GM23338 (cell line): ENCODE results near the gene LAMC2. TPM values are rescaled to one million over a fixed set of nuclear protein-coding genes. Genes with fewer than 3 reads are reported as not detected.

ENCODE experiments used
- ATAC-seq: fragments of 200-7000 bp; cut with Tn5 transposase; 3 replicates; pipeline ENCODE4 v1.9.1; 2020
- DNase-seq: peaks from one replicate; pipeline ENCODE4 v3.0.0-alpha.2; 2015; ENCODE audit warnings: low spot score
- H2AFZ ChIP-seq: fragments of 200-600 bp; sonication (generic); 2 replicates; pipeline ENCODE4 v1.8.0; 2016; ENCODE audit warnings: antibody characterized with exemption, mild to moderate bottlenecking, moderate library complexity
- H3F3A ChIP-seq: fragments of 200-600 bp; sonication (generic); replicated peaks from 2 replicates; pipeline ENCODE4 v1.8.0; 2017; ENCODE audit warnings: antibody characterized with exemption, mixed run types, low read depth
- H3K27ac ChIP-seq: fragments of 200-600 bp; sonication (generic); 2 replicates; pipeline ENCODE4 v1.6.1; 2016; ENCODE audit warnings: low read depth
- H3K27me3 ChIP-seq: fragments of 200-600 bp; sonication (generic); 2 replicates; pipeline ENCODE4 v1.8.0; 2016; ENCODE audit warnings: mild to moderate bottlenecking, mixed run types, moderate library complexity; ENCODE audit not compliant: insufficient read depth
- H3K36me3 ChIP-seq: fragments of 200-600 bp; sonication (generic); 2 replicates; pipeline ENCODE4 v1.8.0; 2016; ENCODE audit warnings: mild to moderate bottlenecking; ENCODE audit not compliant: insufficient read depth
- H3K4me1 ChIP-seq: fragments of 200-600 bp; sonication (generic); 2 replicates; pipeline ENCODE4 v1.8.0; 2016; ENCODE audit warnings: mild to moderate bottlenecking, moderate library complexity; ENCODE audit not compliant: insufficient read depth
- H3K4me2 ChIP-seq: fragments of 200-600 bp; sonication (generic); 2 replicates; pipeline ENCODE4 v1.7.1; 2017; ENCODE audit warnings: mixed run types
- H3K4me3 ChIP-seq: fragments of 200-600 bp; sonication (generic); 2 replicates; pipeline ENCODE4 v1.6.1; 2016; ENCODE audit warnings: mixed run types
- H3K79me2 ChIP-seq: fragments of 200-600 bp; sonication (generic); replicated peaks from 2 replicates; pipeline ENCODE4 v1.8.0; 2017; ENCODE audit warnings: mild to moderate bottlenecking; ENCODE audit not compliant: insufficient read depth
- H3K9me2 ChIP-seq: fragments of 200-600 bp; sonication (generic); 2 replicates; pipeline ENCODE4 v1.8.0; 2017; ENCODE audit not compliant: insufficient read depth
- H4K20me1 ChIP-seq: fragments of 200-600 bp; sonication (generic); replicated peaks from 2 replicates; pipeline ENCODE4 v1.8.0; 2017; ENCODE audit warnings: mild to moderate bottlenecking; ENCODE audit not compliant: insufficient read depth
- H3K27ac Mint-ChIP-seq: 2 replicates; pipeline ENCODE4 v1.8.0; 2020; ENCODE audit warnings: inconsistent platforms, mild to moderate bottlenecking, moderate library complexity, mixed read lengths
- H3K27me3 Mint-ChIP-seq: 3 replicates; pipeline ENCODE4 v1.8.0; 2022; ENCODE audit warnings: low read depth, mild to moderate bottlenecking, moderate library complexity, mixed read lengths, inconsistent platforms; ENCODE audit not compliant: insufficient read depth, poor library complexity
- H3K36me3 Mint-ChIP-seq: 3 replicates; pipeline ENCODE4 v1.8.0; 2021; ENCODE audit warnings: low read depth, mild to moderate bottlenecking, inconsistent platforms, moderate library complexity, mixed read lengths
- H3K4me1 Mint-ChIP-seq: 3 replicates; pipeline ENCODE4 v1.8.0; 2020; ENCODE audit warnings: mild to moderate bottlenecking, inconsistent platforms, mixed read lengths
- H3K4me3 Mint-ChIP-seq: 3 replicates; pipeline ENCODE4 v1.8.0; 2021; ENCODE audit warnings: moderate library complexity, mild to moderate bottlenecking, inconsistent platforms, mixed read lengths
- H3K9me3 Mint-ChIP-seq: 3 replicates; pipeline ENCODE4 v1.8.0; 2020; ENCODE audit warnings: moderate library complexity, mild to moderate bottlenecking, inconsistent platforms, mixed read lengths
- CREB1 ChIP-seq: fragments of 250-450 bp; sonication (Bioruptor Pico); IDR thresholded peaks from 2 replicates; pipeline ENCODE4 v1.5.0; 2020; ENCODE audit warnings: low read depth, mild to moderate bottlenecking, moderate library complexity
- JUNB ChIP-seq: IDR thresholded peaks from one replicate; pipeline ENCODE4 v1.6.1; 2016; ENCODE audit warnings: antibody characterized with exemption; ENCODE audit not compliant: unreplicated experiment
- POLR2AphosphoS5 ChIP-seq: IDR thresholded peaks from 2 replicates; pipeline ENCODE4 v1.6.1; 2016; ENCODE audit warnings: antibody characterized with exemption, low read depth
- REST ChIP-seq: IDR thresholded peaks from one replicate; pipeline ENCODE4 v1.6.1; 2018; ENCODE audit warnings: antibody characterized with exemption; ENCODE audit not compliant: unreplicated experiment
- STAT1 ChIP-seq: IDR thresholded peaks from one replicate; pipeline ENCODE4 v1.6.1; 2016; ENCODE audit warnings: antibody characterized with exemption; ENCODE audit not compliant: unreplicated experiment
- ZNF114 ChIP-seq: fragments of 250-450 bp; sonication (Bioruptor Pico); IDR thresholded peaks from 2 replicates; pipeline ENCODE4 v1.5.0; 2020; ENCODE audit warnings: mild to moderate bottlenecking, moderate library complexity
- ZNF462 ChIP-seq: fragments of 250-450 bp; sonication (Bioruptor Pico); IDR thresholded peaks from 2 replicates; pipeline ENCODE4 v1.5.0; 2020; ENCODE audit warnings: mild to moderate bottlenecking, moderate library complexity
- polyA plus RNA-seq: library from polyadenylated mRNA; unstranded; fragments of >200 nt; fragmentation: Nextera tagmentation; extraction: Ambion mirVana; gene quantifications from 2 replicates; pipeline ENCODE4 v1.2.1, GENCODE V29; 2016
- total RNA-seq: library from RNA; depleted of rRNA; stranded (reverse); fragments of >200 nt; shearing (Covaris generic); gene quantifications from 2 replicates; pipeline ENCODE4 v1.2.3, GENCODE V29; 2014
- TF ChIP-seq, protein P1 (sequence below): IDR thresholded peaks from 2 replicates; pipeline ENCODE4 v1.6.1; 2016; ENCODE audit warnings: antibody characterized with exemption
- TF ChIP-seq, protein P2 (sequence below), 2 experiments: fragments of 200-600 bp in 1 of 2; sonication (generic) in 1 of 2; conservative IDR thresholded peaks; 2 replicates each; pipeline versions ENCODE4 v1.5.1 to v1.6.1; 2016 to 2017; ENCODE audit warnings: antibody characterized with exemption in 2 of 2, low read depth in 2 of 2, mild to moderate bottlenecking in 2 of 2, moderate library complexity in 1 of 2

Gene LAMC2
- total and polyA plus RNA-seq, 2 experiments from 2014 or later: 4.3 to 19.5 TPM

- H3K36me3 Mint-ChIP-seq: no peaks in the 10 kb centered on the region
- Histone ChIP-seq H3K4me2 (no peak overlapping the region), H2AFZ (peak overlapping the region; percentile 29; the same call in 1 of the 2 replicates), H4K20me1 (no peaks in the 10 kb centered on the region), H3K4me1 (no peaks in the 10 kb centered on the region), H3K9me2 (no peaks in the 10 kb centered on the region), H3K4me3 (no peak overlapping the region), H3F3A (no peaks in the 10 kb centered on the region), H3K36me3 (no peaks in the 10 kb centered on the region), H3K27ac (no peak overlapping the region), H3K27me3 (no peaks in the 10 kb centered on the region), H3K79me2 (no peaks in the 10 kb centered on the region)
- no peak overlapping the region for H3K4me3 Mint-ChIP-seq
- no peaks in the 10 kb centered on the region for H3K9me3 Mint-ChIP-seq
- TF ChIP-seq REST: no peak
- TF ChIP-seq POLR2AphosphoS5: no peak
- TF ChIP-seq ZNF114 (CRISPR knock-in tag): no peak
- no peak for TF ChIP-seq CREB1 (CRISPR knock-in tag)
- TF ChIP-seq JUNB: no peak
- no peak for TF ChIP-seq ZNF462 (CRISPR knock-in tag)
- TF ChIP-seq, protein P1, sequence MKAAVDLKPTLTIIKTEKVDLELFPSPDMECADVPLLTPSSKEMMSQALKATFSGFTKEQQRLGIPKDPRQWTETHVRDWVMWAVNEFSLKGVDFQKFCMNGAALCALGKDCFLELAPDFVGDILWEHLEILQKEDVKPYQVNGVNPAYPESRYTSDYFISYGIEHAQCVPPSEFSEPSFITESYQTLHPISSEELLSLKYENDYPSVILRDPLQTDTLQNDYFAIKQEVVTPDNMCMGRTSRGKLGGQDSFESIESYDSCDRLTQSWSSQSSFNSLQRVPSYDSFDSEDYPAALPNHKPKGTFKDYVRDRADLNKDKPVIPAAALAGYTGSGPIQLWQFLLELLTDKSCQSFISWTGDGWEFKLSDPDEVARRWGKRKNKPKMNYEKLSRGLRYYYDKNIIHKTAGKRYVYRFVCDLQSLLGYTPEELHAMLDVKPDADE: no peak
- TF ChIP-seq, protein P2, sequence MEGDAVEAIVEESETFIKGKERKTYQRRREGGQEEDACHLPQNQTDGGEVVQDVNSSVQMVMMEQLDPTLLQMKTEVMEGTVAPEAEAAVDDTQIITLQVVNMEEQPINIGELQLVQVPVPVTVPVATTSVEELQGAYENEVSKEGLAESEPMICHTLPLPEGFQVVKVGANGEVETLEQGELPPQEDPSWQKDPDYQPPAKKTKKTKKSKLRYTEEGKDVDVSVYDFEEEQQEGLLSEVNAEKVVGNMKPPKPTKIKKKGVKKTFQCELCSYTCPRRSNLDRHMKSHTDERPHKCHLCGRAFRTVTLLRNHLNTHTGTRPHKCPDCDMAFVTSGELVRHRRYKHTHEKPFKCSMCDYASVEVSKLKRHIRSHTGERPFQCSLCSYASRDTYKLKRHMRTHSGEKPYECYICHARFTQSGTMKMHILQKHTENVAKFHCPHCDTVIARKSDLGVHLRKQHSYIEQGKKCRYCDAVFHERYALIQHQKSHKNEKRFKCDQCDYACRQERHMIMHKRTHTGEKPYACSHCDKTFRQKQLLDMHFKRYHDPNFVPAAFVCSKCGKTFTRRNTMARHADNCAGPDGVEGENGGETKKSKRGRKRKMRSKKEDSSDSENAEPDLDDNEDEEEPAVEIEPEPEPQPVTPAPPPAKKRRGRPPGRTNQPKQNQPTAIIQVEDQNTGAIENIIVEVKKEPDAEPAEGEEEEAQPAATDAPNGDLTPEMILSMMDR (conservative IDR thresholded peaks at IDR 0.05; ENCODE audit: low read depth in 2 of 2): no peak
- no peak for TF ChIP-seq STAT1
- peaks cover 29% of the 10 kb centered on the region for H3K4me1 Mint-ChIP-seq
- H3K27me3 Mint-ChIP-seq: peaks cover 2% of the 10 kb centered on the region
- ATAC-seq (peak; percentile 20; the same call in 2 of the 3 replicates), DNase-seq (no peak)
- H3K27ac Mint-ChIP-seq: no peak overlapping the region
These were observed 42.5 kb downstream of the LAMC2 start for GRCh38 chr1:183228347-183229220.
